HTERT RPE-1 (cell line): Measurements from ENCODE around the gene KIRREL1.

Experiments
- in situ Hi-C: fragments of 300-500 bp; cut with MboI; formaldehyde crosslinking; loops from 4 replicates; pipeline ENCODE4 v1.14.3; 2020; ENCODE audit warnings: low sequenced_read_pairs

KIRREL1 gene

DNA sequence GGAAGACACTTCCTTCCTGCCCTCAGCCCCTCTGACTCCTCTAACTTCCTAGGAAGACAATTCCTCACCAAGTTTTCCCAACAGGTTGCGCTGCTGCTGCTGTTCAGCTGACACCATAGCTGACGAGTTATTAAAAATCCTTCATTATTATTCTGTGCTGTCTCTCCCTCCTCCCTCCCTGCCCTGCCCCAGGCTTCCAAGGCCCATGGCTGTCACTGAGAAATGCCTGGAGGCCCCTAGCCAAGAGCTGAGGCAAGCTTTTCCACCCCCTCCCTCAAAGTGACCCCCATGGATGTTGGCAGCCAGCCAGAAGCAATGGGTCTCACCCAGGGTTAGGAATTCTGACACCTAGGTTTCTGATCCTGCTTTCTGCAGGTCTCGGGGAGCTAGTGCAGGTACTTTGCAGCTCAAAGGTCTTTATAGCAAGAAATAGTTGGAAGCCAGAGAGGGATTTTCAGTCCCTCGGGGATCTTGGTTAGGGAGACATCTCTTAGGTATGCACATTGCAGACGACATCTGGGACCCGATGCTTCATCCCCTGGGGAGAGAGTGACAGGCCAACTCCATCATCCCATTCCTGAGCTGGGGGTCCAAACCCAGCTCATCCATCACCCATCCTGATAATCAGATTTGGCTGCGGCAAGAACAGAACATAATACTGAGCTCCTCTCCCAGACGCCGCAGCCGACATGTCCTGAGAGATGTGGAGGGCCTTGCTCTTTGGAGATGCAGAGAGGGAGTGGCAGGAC lies 65.0 kb downstream of the KIRREL1 start:
- in situ Hi-C loops = no loop called here

DNA sequence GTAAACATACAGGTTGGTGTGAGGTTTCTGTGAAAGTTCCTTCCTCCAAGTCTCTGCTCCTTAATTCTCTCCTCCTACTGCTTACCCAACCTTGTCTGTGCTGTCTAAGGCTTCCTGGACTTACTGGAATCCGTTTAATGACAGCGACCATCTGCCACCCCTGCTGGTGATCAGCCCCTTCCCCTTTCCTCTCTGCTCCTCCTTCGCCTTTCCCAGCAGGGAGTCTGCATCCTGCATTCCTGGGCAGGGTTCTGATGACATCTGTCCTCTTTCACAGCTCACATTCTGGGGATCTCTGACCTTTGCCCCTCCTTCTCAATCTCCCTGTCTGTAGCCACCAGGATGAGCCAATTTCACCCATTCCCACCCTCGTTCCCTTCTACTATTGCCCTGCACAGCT lies 66.5 kb downstream of the KIRREL1 start:
- in situ Hi-C loops = no loop called here

DNA sequence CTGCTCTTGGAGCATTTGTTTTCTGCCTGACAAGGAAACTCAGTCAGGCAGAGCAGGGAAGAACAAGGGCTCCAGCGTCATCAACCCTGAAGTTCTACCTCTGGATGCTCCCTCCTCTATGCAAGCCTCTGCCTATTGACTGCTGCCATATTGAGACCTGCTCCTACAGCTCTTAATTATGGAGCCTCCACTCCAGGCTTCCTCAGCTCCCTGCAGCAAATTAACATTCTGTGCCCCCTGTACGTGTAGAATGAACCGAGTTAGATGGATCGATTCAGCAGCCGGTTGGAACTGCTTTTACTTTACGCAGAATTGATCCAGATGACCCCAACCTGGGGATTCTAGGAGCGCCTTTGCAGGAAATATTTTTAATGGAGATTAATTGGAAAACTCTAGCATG lies 68.7 kb downstream of the KIRREL1 start:
- in situ Hi-C loops = no loop called here

DNA sequence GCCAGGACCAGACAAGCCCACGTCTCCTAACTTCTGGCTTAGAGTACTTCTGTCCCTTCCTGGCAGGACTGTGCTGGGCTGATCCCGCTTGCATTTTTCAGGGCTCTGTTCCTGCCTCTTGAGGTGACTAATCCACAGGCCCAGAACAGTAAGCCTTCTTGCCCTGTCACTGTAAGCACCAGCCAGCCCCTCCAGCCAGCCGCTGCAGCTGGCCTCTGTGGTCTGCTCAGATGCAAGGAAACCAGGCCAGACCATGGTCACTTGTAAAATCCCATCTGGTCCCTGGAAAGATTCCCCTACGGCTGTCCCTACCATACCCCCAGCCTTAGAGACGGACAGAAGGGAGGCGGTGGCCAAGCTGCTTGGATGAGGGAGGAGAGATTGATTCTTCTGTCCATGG lies 74.2 kb downstream of the KIRREL1 start:
- in situ Hi-C loops = no loop called here

DNA sequence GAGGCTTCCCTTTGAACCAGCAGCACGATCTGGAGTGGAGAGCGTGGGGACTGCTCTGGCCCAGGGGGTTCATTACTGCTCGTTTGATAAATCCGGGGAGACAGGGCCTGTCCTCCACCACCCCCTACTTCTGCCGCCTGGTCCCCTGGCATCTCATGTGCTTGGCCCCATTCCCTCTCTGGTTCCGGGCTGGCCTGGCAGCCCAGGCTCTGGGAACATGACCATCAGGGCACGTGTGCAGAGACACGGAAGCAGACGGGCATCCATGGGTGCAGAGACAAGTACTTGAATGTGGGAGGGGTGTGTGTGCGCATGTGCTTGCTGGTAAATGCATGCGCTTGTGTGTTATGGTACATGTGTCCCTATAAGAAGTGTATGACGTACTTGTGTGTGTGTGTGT lies 75.5 kb downstream of the KIRREL1 start:
- in situ Hi-C loops = no loop called here

DNA sequence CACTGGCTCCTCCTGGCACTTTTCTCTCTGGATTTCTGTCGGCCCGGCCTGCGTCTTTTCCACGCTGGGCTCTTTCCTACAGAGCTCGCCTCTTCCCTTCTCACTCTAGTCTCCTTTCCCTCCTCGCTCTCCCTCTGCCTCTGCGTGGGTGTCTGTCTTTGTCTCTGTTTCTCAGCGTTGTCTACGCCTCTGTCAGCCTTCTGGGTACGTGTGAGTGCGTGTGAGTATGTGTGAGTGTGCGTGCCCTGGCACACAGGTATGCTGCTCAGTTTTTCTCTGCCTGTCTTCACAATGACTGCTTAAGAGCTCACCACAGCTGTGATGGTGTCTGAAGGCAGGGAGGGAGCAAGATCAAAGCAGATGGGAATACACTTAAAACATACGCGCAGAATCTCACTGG lies 77.7 kb downstream of the KIRREL1 start:
- in situ Hi-C loops = no loop called here

DNA sequence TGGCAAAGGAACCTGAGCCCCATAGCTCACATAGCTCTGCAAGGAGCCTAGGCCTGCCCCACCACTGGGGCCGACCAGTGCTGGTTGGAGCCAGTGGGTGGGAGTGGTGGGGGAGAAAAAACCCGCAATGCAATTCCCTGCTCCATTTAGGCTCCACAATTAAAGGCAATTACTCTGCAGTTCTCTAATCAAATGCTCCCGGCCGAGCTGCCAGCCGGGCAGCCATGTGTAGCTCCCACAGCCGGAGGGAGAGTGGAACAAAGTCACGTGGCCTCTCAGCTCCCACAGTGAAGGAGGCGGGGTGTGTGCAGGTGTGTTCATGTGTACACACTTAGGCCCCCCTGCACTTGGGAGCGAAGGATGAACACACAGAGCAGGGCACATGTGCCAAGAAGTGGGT lies 81.6 kb downstream of the KIRREL1 start:
- in situ Hi-C loops = no loop called here

DNA sequence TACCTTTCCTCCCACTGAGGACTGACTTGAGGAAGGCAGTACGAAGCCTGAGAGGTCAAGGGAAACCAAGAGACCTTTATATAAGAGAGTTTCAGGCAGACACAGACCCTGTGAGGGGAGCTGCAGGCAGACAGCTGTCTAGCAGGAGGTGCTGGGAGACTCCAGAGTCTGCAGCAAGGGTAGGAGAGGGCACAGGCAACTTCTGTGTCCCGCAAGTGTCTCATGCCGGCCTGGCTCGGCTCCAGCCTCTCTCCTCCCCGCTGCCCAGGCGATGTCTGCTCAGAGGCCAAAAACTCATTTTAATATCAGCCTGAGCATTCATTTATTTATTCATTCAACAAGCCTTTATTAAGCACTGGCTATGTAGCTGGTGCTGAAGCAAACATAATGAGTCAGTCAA lies 83.0 kb downstream of the KIRREL1 start:
- in situ Hi-C loops = no loop called here

DNA sequence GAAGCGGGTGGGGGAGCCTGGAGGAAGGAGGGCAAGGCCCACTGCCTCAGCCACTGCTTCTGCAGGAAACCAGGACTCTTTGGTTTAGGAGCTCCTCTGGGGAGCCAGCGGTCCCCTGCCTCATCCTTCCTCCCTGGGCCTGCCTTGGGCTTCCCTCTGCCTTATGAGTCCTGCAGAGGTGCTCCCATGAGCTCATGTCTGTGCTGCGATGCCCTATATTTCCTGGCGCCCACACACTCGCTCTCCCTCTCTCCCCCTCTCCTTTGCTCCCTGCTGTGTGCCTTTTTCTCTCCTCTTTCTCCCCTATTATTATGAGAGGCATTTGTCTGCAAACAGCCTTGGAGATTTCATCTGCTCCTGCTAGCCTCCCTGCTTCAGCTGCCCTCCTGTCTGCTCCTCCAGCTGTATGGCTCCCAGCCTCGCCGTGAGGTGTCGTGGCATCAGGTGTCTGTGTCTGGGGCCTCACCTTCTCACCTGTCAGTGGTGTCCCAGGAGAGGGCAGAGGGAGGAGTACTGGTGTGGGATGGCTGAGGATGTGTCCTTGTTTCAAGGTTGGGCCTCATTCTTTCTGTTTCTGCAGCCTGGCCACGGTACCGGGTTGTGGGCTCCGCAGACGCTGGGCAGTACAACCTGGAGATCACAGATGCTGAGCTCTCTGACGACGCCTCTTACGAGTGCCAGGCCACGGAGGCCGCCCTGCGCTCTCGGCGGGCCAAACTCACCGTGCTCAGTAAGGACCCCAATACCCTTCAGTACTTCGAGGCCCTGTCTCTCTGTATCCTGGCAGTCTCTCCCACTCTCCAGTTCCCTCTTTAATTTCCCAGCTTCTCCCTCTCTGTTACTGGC lies 84.2 kb downstream of the KIRREL1 start:
- in situ Hi-C loops = no loop called here

DNA sequence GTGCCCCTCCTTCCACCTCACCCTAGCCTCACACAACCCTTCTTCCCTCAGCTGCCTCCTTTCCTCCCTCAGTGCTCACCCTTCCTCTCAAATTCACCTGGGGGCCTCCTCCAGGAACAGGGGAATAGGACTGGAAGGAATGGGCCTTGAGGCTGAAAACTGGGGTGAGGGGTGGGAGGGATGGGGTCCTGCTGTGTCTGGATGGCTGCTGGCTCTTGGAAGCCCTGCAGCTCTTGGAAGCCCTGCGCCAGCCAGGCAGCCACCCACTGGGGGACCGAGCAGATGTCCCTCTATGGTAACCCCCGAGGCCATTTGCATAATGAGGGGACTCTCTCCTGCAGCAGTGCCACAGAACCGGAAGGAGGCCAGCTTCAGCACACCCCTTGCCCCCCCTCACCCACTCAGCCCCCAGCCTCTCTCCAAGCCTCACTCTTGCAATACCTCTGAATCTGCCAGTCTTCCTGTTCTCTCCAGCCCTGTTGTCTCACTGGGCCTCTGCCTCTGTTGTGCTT lies 85.2 kb downstream of the KIRREL1 start:
- in situ Hi-C loops = no loop called here

DNA sequence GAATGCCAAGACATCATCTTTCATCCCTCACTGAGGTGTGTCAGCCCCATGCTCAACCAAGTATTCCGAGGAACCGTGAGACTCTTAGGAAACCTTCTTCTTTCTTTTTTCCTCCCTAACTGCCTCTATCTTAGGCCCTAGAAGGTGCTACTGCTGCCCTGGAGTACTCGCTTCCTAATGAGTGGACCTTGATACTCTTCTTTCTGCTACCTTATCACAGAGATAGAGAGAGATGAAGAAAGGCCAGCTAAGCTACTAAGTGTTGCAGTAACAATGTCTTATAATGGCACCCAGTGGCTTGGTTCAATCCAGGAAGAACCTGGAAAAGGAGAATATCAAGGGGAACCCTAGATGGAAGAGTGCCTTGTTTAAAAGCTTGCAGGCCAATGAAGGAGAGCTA lies 86.6 kb downstream of the KIRREL1 start:
- in situ Hi-C loops = no loop called here

DNA sequence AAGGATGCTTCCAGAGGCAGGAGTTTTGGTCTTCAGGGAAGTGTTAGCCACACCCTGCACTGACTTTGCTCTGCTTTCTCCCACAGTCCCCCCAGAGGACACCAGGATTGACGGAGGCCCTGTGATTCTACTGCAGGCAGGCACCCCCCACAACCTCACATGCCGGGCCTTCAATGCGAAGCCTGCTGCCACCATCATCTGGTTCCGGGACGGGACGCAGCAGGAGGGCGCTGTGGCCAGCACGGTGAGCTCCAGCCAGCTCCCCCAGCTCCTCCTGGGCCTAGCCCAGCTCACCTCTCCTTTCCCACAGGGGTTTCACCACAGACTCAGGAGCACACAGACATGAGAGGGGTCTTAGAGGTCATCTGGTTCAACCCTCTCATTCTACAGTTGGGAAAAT lies 90.9 kb downstream of the KIRREL1 start:
- in situ Hi-C loops = no loop called here

DNA sequence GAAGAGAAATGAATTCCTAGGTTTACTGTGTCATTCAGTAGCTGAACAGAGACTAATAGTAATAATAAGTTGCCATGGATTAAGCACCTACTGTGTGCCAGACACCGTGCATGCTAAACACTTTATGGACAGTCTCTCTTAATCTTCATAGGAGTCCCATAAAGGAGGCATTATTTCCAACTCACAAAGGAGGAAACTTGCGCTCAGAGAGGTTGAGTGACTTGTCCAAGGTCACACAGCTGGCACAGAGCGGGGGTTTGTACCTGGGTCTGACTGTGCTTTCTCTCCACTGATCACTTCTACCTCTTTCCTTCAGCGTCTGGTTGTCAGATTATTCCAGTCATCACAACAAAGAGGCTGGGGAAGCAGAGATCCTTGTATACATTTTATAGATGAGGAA lies 91.3 kb downstream of the KIRREL1 start:
- in situ Hi-C loops = no loop called here

DNA sequence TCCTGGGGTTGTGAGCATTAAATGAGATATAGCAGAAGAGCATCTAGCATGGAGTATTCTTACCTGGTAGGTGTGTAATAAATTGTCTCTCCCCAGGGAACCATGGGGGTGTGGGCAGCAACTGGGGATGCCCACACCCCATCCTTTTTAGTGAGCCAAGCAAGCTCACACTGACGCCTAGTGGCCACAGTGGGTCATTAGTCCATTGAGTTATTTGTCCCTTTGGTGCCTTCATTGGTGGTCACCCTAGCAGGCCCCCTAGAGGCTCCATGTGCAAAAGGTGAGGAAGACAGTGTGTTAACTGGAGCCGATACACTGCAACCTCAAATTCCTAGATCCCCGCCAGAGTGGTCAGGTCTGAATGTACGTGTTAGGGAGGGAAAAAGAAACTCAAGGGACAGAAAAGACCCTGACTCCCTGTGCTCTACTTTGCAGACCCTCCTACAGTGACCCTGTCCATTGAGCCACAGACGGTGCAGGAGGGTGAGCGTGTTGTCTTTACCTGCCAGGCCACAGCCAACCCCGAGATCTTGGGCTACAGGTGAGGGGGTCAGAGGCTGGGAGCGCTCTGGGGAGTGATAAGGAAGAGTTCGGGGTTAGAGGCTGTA lies 94.0 kb downstream of the KIRREL1 start:
- in situ Hi-C loops = no loop called here

DNA sequence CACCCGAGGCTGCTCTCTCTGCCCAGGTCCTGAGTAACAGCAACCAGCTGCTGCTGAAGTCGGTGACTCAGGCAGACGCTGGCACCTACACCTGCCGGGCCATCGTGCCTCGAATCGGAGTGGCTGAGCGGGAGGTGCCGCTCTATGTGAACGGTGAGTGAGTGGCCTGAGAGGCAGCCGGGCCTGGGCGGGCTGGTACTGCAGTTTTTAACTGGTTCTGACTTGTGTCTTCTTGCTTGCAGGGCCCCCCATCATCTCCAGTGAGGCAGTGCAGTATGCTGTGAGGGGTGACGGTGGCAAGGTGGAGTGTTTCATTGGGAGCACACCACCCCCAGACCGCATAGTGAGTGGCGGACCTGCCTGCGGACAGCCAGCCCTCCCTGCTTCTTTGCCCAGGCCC lies 96.0 kb downstream of the KIRREL1 start:
- in situ Hi-C loops = no loop called here

DNA sequence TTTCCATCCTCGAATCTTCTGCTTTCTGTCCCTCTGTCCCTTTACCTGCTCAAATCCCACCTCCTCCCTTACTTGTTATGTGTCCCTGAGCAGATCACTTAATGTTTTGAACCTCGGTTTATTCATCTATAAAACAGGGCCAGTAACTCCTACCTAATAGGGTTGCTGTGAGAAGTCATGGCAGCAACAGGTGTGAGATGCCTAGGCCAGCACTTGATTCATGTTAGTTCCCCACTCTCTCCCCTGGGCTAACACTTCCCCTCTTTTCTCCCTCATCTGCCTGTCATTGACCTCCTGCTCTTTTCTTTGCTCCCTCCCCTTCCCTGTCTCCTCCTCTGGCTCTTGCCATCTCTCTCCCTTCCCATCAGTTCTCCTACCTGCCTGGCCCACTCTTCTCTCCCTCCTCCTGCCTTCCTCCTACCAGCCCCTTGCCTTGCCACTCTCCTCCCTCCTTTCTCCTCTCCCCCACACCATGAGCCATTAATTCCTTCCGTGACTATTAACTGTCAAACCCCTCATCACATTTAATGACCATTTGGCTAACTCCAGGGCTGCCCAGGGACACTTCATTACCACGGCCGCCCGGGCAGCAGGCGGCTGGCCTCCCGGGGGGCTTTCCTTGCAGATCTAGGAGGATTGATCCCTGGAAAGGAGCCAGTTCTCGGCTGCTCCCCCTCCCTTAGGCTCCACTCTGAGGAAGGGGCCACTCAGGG lies 96.6 kb downstream of the KIRREL1 start:
- in situ Hi-C loops = no loop called here

DNA sequence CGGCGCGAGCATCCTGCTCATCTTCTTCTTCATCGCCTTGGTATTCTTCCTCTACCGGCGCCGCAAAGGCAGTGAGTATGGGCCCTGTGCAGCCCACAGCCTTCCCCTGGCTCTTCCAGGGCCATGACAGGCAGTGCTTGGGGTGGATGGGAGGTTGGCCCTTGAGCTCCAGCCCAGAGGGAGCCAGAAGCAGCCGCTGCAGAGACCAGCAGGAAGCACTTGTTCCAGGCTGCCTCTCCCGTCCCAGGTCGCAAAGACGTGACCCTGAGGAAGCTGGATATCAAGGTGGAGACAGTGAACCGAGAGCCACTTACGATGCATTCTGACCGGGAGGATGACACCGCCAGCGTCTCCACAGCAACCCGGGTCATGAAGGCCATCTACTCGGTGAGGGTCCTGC lies 99.9 kb downstream of the KIRREL1 start:
- in situ Hi-C loops = no loop called here

DNA sequence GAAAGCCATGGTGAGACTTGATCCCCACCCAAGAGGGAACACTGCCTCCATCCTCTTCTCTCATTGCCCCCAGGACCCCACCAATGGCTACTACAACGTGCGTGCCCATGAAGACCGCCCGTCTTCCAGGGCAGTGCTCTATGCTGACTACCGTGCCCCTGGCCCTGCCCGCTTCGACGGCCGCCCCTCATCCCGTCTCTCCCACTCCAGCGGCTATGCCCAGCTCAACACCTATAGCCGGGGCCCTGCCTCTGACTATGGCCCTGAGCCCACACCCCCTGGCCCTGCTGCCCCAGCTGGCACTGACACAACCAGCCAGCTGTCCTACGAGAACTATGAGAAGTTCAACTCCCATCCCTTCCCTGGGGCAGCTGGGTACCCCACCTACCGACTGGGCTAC lies 101.1 kb downstream of the KIRREL1 start:
- in situ Hi-C loops = no loop called here

DNA sequence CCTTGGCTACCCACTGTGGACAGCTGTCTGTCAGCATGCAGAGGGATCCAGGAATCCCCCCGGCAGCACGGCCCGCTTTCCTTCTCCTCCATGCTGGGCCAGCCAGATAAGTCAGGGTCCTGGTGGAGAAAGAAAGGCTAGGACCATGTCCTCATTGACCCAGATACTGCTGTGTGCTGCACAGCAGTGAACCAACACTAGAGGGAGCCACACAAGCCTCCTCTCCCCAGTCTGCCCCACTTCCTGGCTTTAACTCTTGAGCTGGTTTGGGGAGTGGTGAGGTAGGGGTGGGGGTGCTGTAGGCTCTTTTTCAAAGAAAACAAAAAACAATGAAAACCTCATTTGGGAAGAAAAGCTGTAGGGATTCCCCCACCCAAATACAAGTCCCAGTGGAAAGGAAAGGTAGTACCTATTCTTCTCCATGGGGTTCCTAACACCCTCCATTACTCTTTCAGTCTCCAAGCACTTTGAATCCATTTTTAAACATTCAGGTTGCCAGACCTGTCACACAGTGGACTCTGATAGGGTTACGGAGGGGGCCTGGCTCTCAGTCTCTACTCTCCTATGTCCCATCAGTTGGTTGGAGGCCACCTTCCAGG lies 102.4 kb downstream of the KIRREL1 start:
- in situ Hi-C loops = no loop called here

DNA sequence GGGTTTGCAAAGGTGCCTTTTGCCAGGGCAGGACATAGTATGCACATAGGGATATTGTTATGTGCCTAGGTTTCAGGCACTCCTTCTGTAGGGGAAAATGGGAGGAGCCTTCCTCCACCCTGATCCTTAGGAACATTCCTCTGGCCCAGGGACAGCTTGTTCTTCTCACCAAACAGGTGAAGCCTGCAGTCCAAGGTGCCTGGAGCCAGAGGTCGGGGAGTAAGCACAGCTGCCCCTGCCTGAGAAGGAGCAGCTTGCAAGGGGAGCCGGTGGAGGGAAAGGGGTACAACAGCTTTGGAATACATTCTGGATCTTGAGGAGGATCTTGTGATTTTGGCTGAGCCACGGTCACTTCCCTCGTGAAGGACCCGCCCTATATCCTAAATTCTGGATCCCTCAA lies 104.8 kb downstream of the KIRREL1 start:
- in situ Hi-C loops = no loop called here

DNA sequence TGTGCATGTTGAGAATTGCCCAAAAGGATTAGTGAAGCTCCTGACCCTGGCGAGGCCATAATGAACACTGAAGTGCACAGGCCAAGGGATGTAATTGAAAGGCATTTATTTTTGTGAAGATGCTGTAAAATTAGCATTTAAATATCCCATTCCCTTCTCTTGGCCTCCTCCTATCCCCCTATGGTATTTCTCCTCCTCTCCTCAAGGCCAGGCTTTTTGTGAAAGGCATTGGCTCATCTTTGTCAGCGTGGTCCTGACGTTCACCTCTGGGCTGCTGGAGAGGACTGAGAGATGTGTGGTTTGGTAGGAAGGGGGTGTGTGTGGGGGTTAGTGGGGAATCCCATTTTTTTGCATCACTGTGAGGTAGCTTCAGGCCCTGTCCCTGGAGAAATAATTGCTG lies 105.7 kb downstream of the KIRREL1 start:
- in situ Hi-C loops = no loop called here
